ENCODE measurements around the gene NCK1.

GRCh38 chr3:136842294-136842693 is 19.7 kb upstream of the NCK1 start:
- no peak for TF ChIP-seq CTCF (conservative IDR thresholded peaks at IDR 0.05; ENCODE audit: low read depth, low read length)
- TF ChIP-seq EZH2phosphoT487 (IDR thresholded peaks at IDR 0.05; ENCODE audit: borderline replicate concordance, low read length) = no peak

Measured in PC-3 (cell line).